PFSK-1 (cell line): Measurements from ENCODE around the gene SLC17A9.

Experiments used
- FOXP2 ChIP-seq: optimal IDR thresholded peaks from 2 replicates; pipeline ENCODE3; 2011; ENCODE audit warnings: borderline replicate concordance, control low read depth, inconsistent platforms; ENCODE audit not compliant: insufficient read depth; ENCODE audit errors: extremely low read length, extremely low read depth
- POLR2AphosphoS5 ChIP-seq: IDR thresholded peaks from 2 replicates; pipeline ENCODE4 v1.6.1; 2012; ENCODE audit warnings: low read depth, mild to moderate bottlenecking, control low read depth, low read length, moderate library complexity
- SIN3A ChIP-seq: IDR thresholded peaks from 2 replicates; pipeline ENCODE4 v1.6.1; 2012; ENCODE audit warnings: mild to moderate bottlenecking, low read length, moderate library complexity, borderline replicate concordance; ENCODE audit not compliant: insufficient read depth
- TAF1 ChIP-seq: IDR thresholded peaks from 2 replicates; pipeline ENCODE4 v1.6.1; 2012; ENCODE audit warnings: low read length, control low read depth, borderline replicate concordance; ENCODE audit not compliant: insufficient read depth
- TF ChIP-seq, protein P1 (sequence below), 2 experiments: IDR thresholded peaks; 2 replicates each; pipeline versions ENCODE4 v1.6.1 to v1.8.0; 2011 to 2012; ENCODE audit warnings: low read depth in 2 of 2, low read length in 2 of 2, control low read depth in 1 of 2, inconsistent platforms in 1 of 2, mild to moderate bottlenecking in 1 of 2, moderate library complexity in 1 of 2; ENCODE audit not compliant: insufficient read depth in 1 of 2

The SLC17A9 gene

DNA sequence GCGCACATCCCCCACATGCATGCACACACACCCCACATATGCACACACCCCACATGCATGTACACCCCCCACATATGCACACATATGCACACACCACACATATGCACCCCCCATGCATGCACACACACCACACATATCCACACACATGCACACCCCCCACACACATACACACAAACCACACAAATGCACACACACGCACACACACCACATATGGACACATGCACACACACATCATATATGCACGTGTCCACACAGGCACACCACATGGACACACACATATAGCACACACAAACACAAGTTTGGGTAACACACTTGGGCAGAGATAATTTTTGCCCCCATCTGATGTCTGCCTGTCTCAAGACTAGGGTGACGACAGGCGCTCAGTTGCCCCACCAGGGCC lies 45.9 kb downstream of the SLC17A9 start:
- TF ChIP-seq TAF1, result no peak
- no peak for TF ChIP-seq POLR2AphosphoS5
- TF ChIP-seq FOXP2, result no peak
- TF ChIP-seq SIN3A, result no peak
- TF ChIP-seq, protein P1, sequence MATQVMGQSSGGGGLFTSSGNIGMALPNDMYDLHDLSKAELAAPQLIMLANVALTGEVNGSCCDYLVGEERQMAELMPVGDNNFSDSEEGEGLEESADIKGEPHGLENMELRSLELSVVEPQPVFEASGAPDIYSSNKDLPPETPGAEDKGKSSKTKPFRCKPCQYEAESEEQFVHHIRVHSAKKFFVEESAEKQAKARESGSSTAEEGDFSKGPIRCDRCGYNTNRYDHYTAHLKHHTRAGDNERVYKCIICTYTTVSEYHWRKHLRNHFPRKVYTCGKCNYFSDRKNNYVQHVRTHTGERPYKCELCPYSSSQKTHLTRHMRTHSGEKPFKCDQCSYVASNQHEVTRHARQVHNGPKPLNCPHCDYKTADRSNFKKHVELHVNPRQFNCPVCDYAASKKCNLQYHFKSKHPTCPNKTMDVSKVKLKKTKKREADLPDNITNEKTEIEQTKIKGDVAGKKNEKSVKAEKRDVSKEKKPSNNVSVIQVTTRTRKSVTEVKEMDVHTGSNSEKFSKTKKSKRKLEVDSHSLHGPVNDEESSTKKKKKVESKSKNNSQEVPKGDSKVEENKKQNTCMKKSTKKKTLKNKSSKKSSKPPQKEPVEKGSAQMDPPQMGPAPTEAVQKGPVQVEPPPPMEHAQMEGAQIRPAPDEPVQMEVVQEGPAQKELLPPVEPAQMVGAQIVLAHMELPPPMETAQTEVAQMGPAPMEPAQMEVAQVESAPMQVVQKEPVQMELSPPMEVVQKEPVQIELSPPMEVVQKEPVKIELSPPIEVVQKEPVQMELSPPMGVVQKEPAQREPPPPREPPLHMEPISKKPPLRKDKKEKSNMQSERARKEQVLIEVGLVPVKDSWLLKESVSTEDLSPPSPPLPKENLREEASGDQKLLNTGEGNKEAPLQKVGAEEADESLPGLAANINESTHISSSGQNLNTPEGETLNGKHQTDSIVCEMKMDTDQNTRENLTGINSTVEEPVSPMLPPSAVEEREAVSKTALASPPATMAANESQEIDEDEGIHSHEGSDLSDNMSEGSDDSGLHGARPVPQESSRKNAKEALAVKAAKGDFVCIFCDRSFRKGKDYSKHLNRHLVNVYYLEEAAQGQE (IDR thresholded peaks at IDR 0.05; ENCODE audit: insufficient read depth in 1 of 2, low read depth in 2 of 2, low read length in 2 of 2), result no peak

DNA sequence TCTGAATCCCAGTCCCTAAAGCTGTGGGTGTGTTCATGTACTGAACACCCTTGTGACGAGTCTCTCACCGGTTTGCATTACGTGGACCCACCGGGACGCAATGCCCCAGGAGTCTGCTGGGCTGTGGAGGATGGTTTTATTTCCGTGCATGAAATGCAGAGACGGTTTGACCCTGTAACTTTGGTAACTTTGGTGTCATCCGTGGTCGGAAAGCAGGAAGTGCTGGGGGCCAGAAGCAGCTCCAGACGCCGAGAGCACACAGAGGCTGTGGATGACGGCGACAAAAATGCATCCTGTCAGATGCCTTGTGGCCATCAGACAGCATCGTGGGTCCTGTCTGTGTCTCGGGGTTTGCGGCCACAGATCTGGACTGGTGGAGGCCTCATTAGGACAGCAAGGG lies 47.1 kb downstream of the SLC17A9 start:
- TF ChIP-seq POLR2AphosphoS5 (no peak), SIN3A (no peak), TAF1 (no peak), FOXP2 (no peak)
- TF ChIP-seq, protein P1 (IDR thresholded peaks at IDR 0.05; ENCODE audit: insufficient read depth in 1 of 2, low read depth in 2 of 2, low read length in 2 of 2), result no peak

DNA sequence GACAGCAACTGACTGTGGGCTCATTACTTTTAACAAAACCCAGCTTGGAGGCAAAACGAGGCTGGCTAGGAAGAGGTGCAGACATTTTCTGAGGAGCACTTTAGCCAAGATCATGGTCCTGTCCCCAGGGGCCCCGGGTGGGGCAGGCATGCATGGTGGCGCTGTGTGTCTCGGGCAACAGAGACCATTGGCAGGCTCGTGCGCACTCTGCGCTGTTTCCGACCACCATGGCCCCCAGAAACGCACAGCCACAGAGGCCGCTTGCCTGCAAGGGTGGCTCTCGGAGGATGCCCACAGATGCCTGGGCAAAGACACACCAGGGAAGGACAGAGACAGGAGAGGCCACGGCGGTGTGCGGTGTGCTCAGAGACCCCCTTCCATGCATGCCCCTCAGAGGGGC lies 47.5 kb downstream of the SLC17A9 start:
- no peak for TF ChIP-seq POLR2AphosphoS5
- TF ChIP-seq TAF1, result no peak

DNA sequence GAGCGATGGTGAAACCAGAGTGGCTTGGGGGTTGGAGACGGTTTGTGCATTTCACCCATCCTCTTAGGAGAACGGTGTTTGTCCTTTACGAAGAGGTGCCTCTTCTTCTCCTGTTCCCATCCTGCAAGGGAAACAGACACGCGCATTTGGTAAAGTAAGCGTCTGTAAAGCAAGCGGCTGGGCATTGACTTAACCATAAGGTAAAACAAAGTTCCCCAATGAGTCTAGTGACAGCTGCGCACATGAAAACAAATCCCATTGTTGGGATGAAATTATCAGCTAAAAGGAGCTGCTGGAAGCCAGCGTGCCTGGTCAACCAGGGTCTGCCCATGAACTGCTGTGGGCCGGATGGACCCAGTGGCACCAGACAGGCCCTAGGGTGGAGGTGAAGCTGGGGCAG lies 48.4 kb downstream of the SLC17A9 start:
- TF ChIP-seq, protein P1 (IDR thresholded peaks at IDR 0.05; ENCODE audit: insufficient read depth in 1 of 2, low read depth in 2 of 2, low read length in 2 of 2), result no peak
- TF ChIP-seq FOXP2 (no peak), SIN3A (no peak)

DNA sequence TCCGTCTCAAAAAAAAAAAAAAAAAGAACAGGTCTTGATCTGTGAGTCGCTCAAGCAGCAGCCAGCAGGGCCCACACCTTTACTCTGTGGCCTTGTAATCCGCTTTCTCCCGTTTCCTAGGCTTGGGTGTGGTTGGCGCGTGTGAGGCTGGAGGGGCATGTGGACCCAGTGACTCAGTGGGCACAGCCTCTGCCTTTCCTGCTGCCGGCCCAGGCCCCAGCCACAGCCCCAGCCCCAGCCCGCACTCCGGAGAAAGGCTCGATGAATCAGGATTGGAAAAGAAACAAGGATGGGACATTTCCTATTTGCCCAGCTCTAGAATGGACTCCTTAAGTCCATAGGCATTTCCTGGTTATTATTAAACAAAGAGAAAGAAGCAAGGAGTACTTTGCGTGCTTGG lies 50.0 kb downstream of the SLC17A9 start:
- no peak for TF ChIP-seq FOXP2
- TF ChIP-seq, protein P1 (IDR thresholded peaks at IDR 0.05; ENCODE audit: insufficient read depth in 1 of 2, low read depth in 2 of 2, low read length in 2 of 2), result no peak
- TF ChIP-seq SIN3A, result no peak
- TF ChIP-seq POLR2AphosphoS5, result no peak
- TF ChIP-seq TAF1, result no peak
